A204.1 (cell line): ENCODE data around the gene KRTAP5-4.

ENCODE experiments used
- FAIRE-seq: peaks from 2 replicates; lab custom pipeline; 2012; peaks lifted over from hg19 to GRCh38; lab: Jason Lieb, UNC

The KRTAP5-4 gene

DNA sequence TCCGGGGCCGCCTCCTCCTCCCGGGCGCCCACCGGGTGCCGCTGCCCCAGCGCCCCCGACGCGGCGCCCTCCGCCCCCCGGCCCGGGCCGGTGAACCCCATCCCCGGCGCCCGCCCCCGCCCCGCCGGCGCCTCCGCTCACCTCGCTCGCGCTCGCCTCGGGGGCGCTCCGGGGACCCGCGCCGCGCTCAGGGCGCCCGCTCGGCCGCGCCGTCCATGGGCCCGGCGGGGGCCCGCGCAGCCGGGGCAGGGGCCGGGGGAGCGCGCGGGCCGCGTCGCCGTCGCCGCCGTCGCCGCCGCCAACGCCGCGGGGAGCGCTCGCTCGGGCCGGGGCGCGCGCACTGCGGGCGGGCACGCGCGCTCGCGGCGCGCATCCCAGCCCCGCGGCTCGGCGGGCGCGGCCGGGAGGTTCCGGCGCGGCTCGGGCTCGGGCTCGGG is 50.2 kb downstream of the KRTAP5-4 start:
- no peak for FAIRE-seq
